B cell (primary cell): ENCODE data around the gene CFAP100. TPM values are rescaled to one million over a fixed set of nuclear protein-coding genes. Genes with fewer than 3 reads are reported as not detected.

Experiments used
- ATAC-seq: fragments of 200-7000 bp; cut with Tn5 transposase; one replicate; pipeline ENCODE4 v1.10.0; 2021; ENCODE audit warnings: low read depth, mild to moderate bottlenecking, moderate number of reproducible peaks, moderate library complexity
- CTCF ChIA-PET: fragments of 350-600 bp; sonication (Branson Sonifier 250); formaldehyde crosslinking; loops from one replicate; lab custom pipeline; 2021; ENCODE audit warnings: antibody characterized with exemption, inconsistent platforms; lab: Charles Lee
- POLR2A ChIA-PET: fragments of 350-600 bp; sonication (Branson Sonifier 250); formaldehyde crosslinking; loops from one replicate; lab custom pipeline; 2021; ENCODE audit warnings: antibody characterized with exemption; lab: Charles Lee
- DNase-seq: peaks from one replicate; pipeline ENCODE4 v3.0.0; 2013
- H2AFZ ChIP-seq: 2 replicates; pipeline ENCODE4 v1.6.1; 2012; ENCODE audit warnings: mild to moderate bottlenecking, low read depth, low read length; ENCODE audit not compliant: insufficient read depth, poor library complexity, severe bottlenecking
- H3K27ac ChIP-seq, 2 donors: 1 replicate in 1 of 2; 2 replicates in 1 of 2; pipeline ENCODE4 v1.5.1; 2012 to 2013; ENCODE audit warnings: low read length in 2 of 2, mild to moderate bottlenecking in 2 of 2, moderate library complexity in 1 of 2
- H3K27me3 ChIP-seq, 4 experiments: fragments of 200-600 bp in 1 of 4; sonication (generic) in 1 of 4; replicated peaks in 1 of 4; 1 replicate in 2 of 4; 2 replicates in 2 of 4; pipeline versions ENCODE4 v1.6.1 to v1.7.0; 2013 to 2016; ENCODE audit warnings: low read length in 3 of 4, mild to moderate bottlenecking in 2 of 4, mixed read lengths in 1 of 4, moderate library complexity in 1 of 4; ENCODE audit not compliant: insufficient read depth in 4 of 4, control insufficient read depth in 3 of 4; ENCODE audit errors: control extremely low read depth in 1 of 4
- H3K36me3 ChIP-seq, 2 experiments: replicated peaks in 1 of 2; 1 replicate in 1 of 2; 2 replicates in 1 of 2; pipeline versions ENCODE4 v1.6.1 to v1.7.1; 2013; ENCODE audit warnings: low read length in 1 of 2; ENCODE audit not compliant: insufficient read depth in 2 of 2, control insufficient read depth in 1 of 2; ENCODE audit errors: control extremely low read depth in 1 of 2, extremely low read depth in 1 of 2
- H3K4me1 ChIP-seq, 2 donors: fragments of 200-600 bp in 1 of 2; sonication (generic) in 1 of 2; 1 replicate in 1 of 2; 2 replicates in 1 of 2; pipeline versions ENCODE4 v1.5.1 to v1.6.1; 2013 to 2017; ENCODE audit warnings: low read length in 2 of 2; ENCODE audit not compliant: control insufficient read depth in 2 of 2, insufficient read depth in 2 of 2
- H3K4me2 ChIP-seq: replicated peaks from 2 replicates; pipeline ENCODE3; 2012; ENCODE audit warnings: mild to moderate bottlenecking, low read depth, low read length; ENCODE audit not compliant: poor library complexity, severe bottlenecking
- H3K4me3 ChIP-seq, 5 experiments: fragments of 200-600 bp in 1 of 5; sonication (generic) in 1 of 5; 1 replicate in 3 of 5; 2 replicates in 2 of 5; pipeline versions ENCODE4 v1.5.1 to v1.7.0; 2011 to 2016; ENCODE audit warnings: low read length in 4 of 5, mild to moderate bottlenecking in 4 of 5, low read depth in 2 of 5, control low read depth in 1 of 5, moderate library complexity in 1 of 5; ENCODE audit not compliant: insufficient read depth in 1 of 5; ENCODE audit errors: control extremely low read depth in 1 of 5, extremely low read depth in 1 of 5
- H3K79me2 ChIP-seq: fragments of 200-600 bp; sonication (generic); one replicate; pipeline ENCODE4 v1.6.0; 2016; ENCODE audit warnings: low read length; ENCODE audit not compliant: control insufficient read depth, insufficient read depth
- H3K9ac ChIP-seq: fragments of 200-600 bp; sonication (generic); 2 replicates; pipeline ENCODE4 v1.6.1; 2017; ENCODE audit warnings: mild to moderate bottlenecking, low read length, moderate library complexity
- H3K9me3 ChIP-seq, 3 donors: one replicate each; pipeline versions ENCODE4 v1.6.1 to v1.7.1; 2013; ENCODE audit warnings: low read length in 2 of 3; ENCODE audit not compliant: control insufficient read depth in 2 of 3, insufficient read depth in 1 of 3; ENCODE audit errors: control extremely low read depth in 1 of 3
- H4K20me1 ChIP-seq: 2 replicates; pipeline ENCODE4 v1.6.0; 2012; ENCODE audit warnings: mild to moderate bottlenecking, low read length; ENCODE audit not compliant: insufficient read depth, control insufficient read depth, poor library complexity, severe bottlenecking
- H3K27ac Mint-ChIP-seq: one replicate; pipeline ENCODE4 v1.8.0; 2021; ENCODE audit warnings: mixed read lengths
- H3K27me3 Mint-ChIP-seq: one replicate; pipeline ENCODE4 v1.8.0; 2021; ENCODE audit warnings: mixed read lengths
- H3K4me1 Mint-ChIP-seq: one replicate; pipeline ENCODE4 v1.8.0; 2021; ENCODE audit warnings: mixed read lengths
- H3K4me3 Mint-ChIP-seq: one replicate; pipeline ENCODE4 v1.8.0; 2021; ENCODE audit warnings: mixed read lengths
- H3K9me3 Mint-ChIP-seq: one replicate; pipeline ENCODE4 v1.8.0; 2022; ENCODE audit warnings: mixed read lengths; ENCODE audit not compliant: insufficient read depth
- CTCF ChIP-seq: fragments of 200-600 bp; IDR thresholded peaks from one replicate; pipeline ENCODE4 v1.8.0; 2022; ENCODE audit warnings: antibody characterized with exemption, mild to moderate bottlenecking
- EZH2 ChIP-seq: IDR thresholded peaks from 2 replicates; pipeline ENCODE4 v1.6.1; 2012; ENCODE audit warnings: borderline replicate concordance, low read depth, mild to moderate bottlenecking, moderate library complexity, low read length; ENCODE audit not compliant: insufficient read depth, poor library complexity, severe bottlenecking
- WGBS: methylation state at CpG from one replicate; pipeline ENCODE4 v1.1.5; 2013; ENCODE audit warnings: missing lambda C conversion rate; ENCODE audit not compliant: insufficient coverage; 5-methylcytosine and 5-hydroxymethylcytosine counted together
- intact Hi-C: fragments of 100-400 bp; cut with micrococcal nuclease; formaldehyde crosslinking; loops from one replicate; pipeline ENCODE4 v1.10.0; 2022
- polyA plus RNA-seq: library from polyadenylated mRNA; depleted of rRNA; stranded (reverse); fragments of >200 nt; gene quantifications from 2 replicates; pipeline ENCODE4 v1.2.3, GENCODE V29; 2012
- total RNA-seq, 2 donors: library from RNA; stranded (reverse); fragments of 120-200 nt in 1 of 2; gene quantifications; 1 replicate in 1 of 2; 2 replicates in 1 of 2; pipeline versions ENCODE4 v1.2.3 to v1.2.4, GENCODE V29; 2013 to 2022

The CFAP100 gene
- total and polyA plus RNA-seq, 2 donors (not counting 1 experiment from before 2014, with no cell fraction given): not detected

- intact Hi-C loops: no loop called here
- no peak overlapping the region for H2AFZ ChIP-seq
- H3K9me3 ChIP-seq: peaks cover 0 to 12% (median 4%) of the 10 kb centered on the region in 3 donors
- no peaks in the 10 kb centered on the region for H3K4me1 ChIP-seq
- TF ChIP-seq CTCF (no peak), EZH2 (no peak)
- no peaks in the 10 kb centered on the region for H3K36me3 ChIP-seq
- no peak overlapping the region for H3K27ac Mint-ChIP-seq
- DNase-seq: no peak
- no peak overlapping the region for H3K4me2 ChIP-seq
- no peak overlapping the region for H3K27ac ChIP-seq
- no peak overlapping the region for H3K9ac ChIP-seq
- H3K4me1 Mint-ChIP-seq: no peaks in the 10 kb centered on the region
- H3K27me3 ChIP-seq: no peaks in the 10 kb centered on the region
- no peak for ATAC-seq
- peaks cover 3% of the 10 kb centered on the region for H3K27me3 Mint-ChIP-seq
- no peak overlapping the region for H3K4me3 Mint-ChIP-seq
- 97% methylated on average over 8 of the region's 8 CpGs for WGBS
- H4K20me1 ChIP-seq: no peaks in the 10 kb centered on the region
- peaks cover 5% of the 10 kb centered on the region for H3K9me3 Mint-ChIP-seq
- POLR2A ChIA-PET: no interaction called here
- CTCF ChIA-PET: no interaction called here
- H3K79me2 ChIP-seq: no peaks in the 10 kb centered on the region
- H3K4me3 ChIP-seq: no peak overlapping the region
Observed at GRCh38 chr3:126422121-126422520, 27.4 kb downstream of the CFAP100 start.

GRCh38 chr3:126422571-126423091 lies 27.9 kb downstream of the CFAP100 start:
- no peak overlapping the region for H3K27ac ChIP-seq
- no peak overlapping the region for H3K27ac Mint-ChIP-seq
- no peaks in the 10 kb centered on the region for H4K20me1 ChIP-seq
- no peak for DNase-seq
- H3K79me2 ChIP-seq: no peaks in the 10 kb centered on the region
- H3K9me3 Mint-ChIP-seq: peaks cover 9% of the 10 kb centered on the region
- intact Hi-C loops: no loop called here
- no peak overlapping the region for H3K4me2 ChIP-seq
- no peak overlapping the region for H2AFZ ChIP-seq
- no peaks in the 10 kb centered on the region for H3K4me1 ChIP-seq
- no peaks in the 10 kb centered on the region for H3K36me3 ChIP-seq
- peaks cover 0 to 12% (median 6%) of the 10 kb centered on the region in 3 donors for H3K9me3 ChIP-seq
- H3K27me3 ChIP-seq: no peaks in the 10 kb centered on the region
- no peaks in the 10 kb centered on the region for H3K4me1 Mint-ChIP-seq
- ATAC-seq: no peak
- TF ChIP-seq CTCF (no peak), EZH2 (no peak)
- no peak overlapping the region for H3K4me3 Mint-ChIP-seq
- WGBS: 98% methylated on average over 4 of the region's 4 CpGs
- CTCF ChIA-PET: no interaction called here
- H3K27me3 Mint-ChIP-seq: no peaks in the 10 kb centered on the region
- H3K4me3 ChIP-seq: no peak overlapping the region
- POLR2A ChIA-PET: no interaction called here
- no peak overlapping the region for H3K9ac ChIP-seq
